Liver (tissue), 9 donors: ENCODE measurements around the gene LAMC3. TPM values are rescaled to one million over a fixed set of nuclear protein-coding genes. Genes with fewer than 3 reads are reported as not detected.

ENCODE experiments used
- DNase-seq: peaks from one replicate; pipeline ENCODE4 v3.0.0-alpha.2; 2017; ENCODE audit warnings: low spot score
- H3K27ac ChIP-seq, 2 donors: one replicate each; pipeline ENCODE4 v1.7.0; 2013; ENCODE audit warnings: inconsistent platforms in 2 of 2, low read length in 2 of 2, control low read depth in 1 of 2, low read depth in 1 of 2, mild to moderate bottlenecking in 1 of 2
- H3K27me3 ChIP-seq, 4 donors: one replicate each; pipeline versions ENCODE4 v1.6.1 to v1.7.0; 2013; ENCODE audit warnings: low read length in 3 of 4, inconsistent platforms in 1 of 4, mild to moderate bottlenecking in 1 of 4, moderate library complexity in 1 of 4; ENCODE audit not compliant: control insufficient read depth in 4 of 4, insufficient read depth in 4 of 4
- H3K36me3 ChIP-seq, 4 donors: one replicate each; pipeline versions ENCODE4 v1.6.1 to v1.7.0; 2013; ENCODE audit warnings: low read length in 3 of 4, mild to moderate bottlenecking in 3 of 4, low read depth in 1 of 4, moderate library complexity in 1 of 4; ENCODE audit not compliant: control insufficient read depth in 4 of 4, insufficient read depth in 3 of 4
- H3K4me1 ChIP-seq, 4 donors: one replicate each; pipeline versions ENCODE4 v1.6.1 to v1.7.0; 2013; ENCODE audit warnings: low read length in 3 of 4, mild to moderate bottlenecking in 3 of 4, moderate library complexity in 1 of 4; ENCODE audit not compliant: control insufficient read depth in 4 of 4, insufficient read depth in 4 of 4
- H3K4me3 ChIP-seq, 3 donors: one replicate each; pipeline versions ENCODE4 v1.6.1 to v1.7.0; 2013; ENCODE audit warnings: low read length in 3 of 3, control low read depth in 1 of 3, low read depth in 1 of 3, mild to moderate bottlenecking in 1 of 3
- H3K9ac ChIP-seq, 2 donors: one replicate each; pipeline ENCODE4 v1.7.0; 2013; ENCODE audit warnings: low read length in 2 of 2, mild to moderate bottlenecking in 2 of 2, moderate library complexity in 2 of 2, control low read depth in 1 of 2, low read depth in 1 of 2
- H3K9me3 ChIP-seq, 4 donors: one replicate each; pipeline versions ENCODE4 v1.6.1 to v1.7.0; 2013; ENCODE audit warnings: low read length in 3 of 4; ENCODE audit not compliant: control insufficient read depth in 4 of 4
- ATF3 ChIP-seq: IDR thresholded peaks from 2 replicates; pipeline ENCODE4 v1.6.1; 2016; ENCODE audit warnings: antibody characterized with exemption
- EGR1 ChIP-seq, 2 donors: IDR thresholded peaks; 2 replicates each; pipeline ENCODE4 v1.6.1; 2016 to 2018; ENCODE audit warnings: antibody characterized with exemption in 2 of 2, low read depth in 2 of 2
- FOXA1 ChIP-seq: IDR thresholded peaks from 2 replicates; pipeline ENCODE4 v1.6.1; 2016; ENCODE audit warnings: antibody characterized with exemption
- GABPA ChIP-seq, 2 donors: IDR thresholded peaks in 1 of 2; conservative IDR thresholded peaks in 1 of 2; 2 replicates each; pipeline ENCODE4 v1.6.1; 2016; ENCODE audit warnings: antibody characterized with exemption in 2 of 2, mild to moderate bottlenecking in 1 of 2, moderate library complexity in 1 of 2
- HNF4A ChIP-seq, 2 donors: conservative IDR thresholded peaks; 2 replicates each; pipeline ENCODE4 v1.6.1; 2016; ENCODE audit warnings: antibody characterized with exemption in 2 of 2, mild to moderate bottlenecking in 2 of 2
- HNF4G ChIP-seq: IDR thresholded peaks from 2 replicates; pipeline ENCODE4 v1.6.1; 2016; ENCODE audit warnings: antibody characterized with exemption
- JUND ChIP-seq, 2 donors: IDR thresholded peaks; 2 replicates each; pipeline ENCODE4 v1.6.1; 2016; ENCODE audit warnings: antibody characterized with exemption in 2 of 2
- NR2F2 ChIP-seq: IDR thresholded peaks from 2 replicates; pipeline ENCODE4 v1.6.1; 2016; ENCODE audit warnings: antibody characterized with exemption
- RAD21 ChIP-seq, 2 donors: IDR thresholded peaks; 2 replicates each; pipeline ENCODE4 v1.6.1; 2016; ENCODE audit warnings: antibody characterized with exemption in 2 of 2, mild to moderate bottlenecking in 2 of 2
- RXRA ChIP-seq, 2 donors: IDR thresholded peaks; 2 replicates each; pipeline ENCODE4 v1.6.1; 2017 to 2018; ENCODE audit warnings: antibody characterized with exemption in 2 of 2, mild to moderate bottlenecking in 1 of 2
- SP1 ChIP-seq: IDR thresholded peaks from 2 replicates; pipeline ENCODE4 v1.6.1; 2018; ENCODE audit warnings: antibody characterized with exemption, mild to moderate bottlenecking
- TAF1 ChIP-seq: conservative IDR thresholded peaks from 2 replicates; pipeline ENCODE4 v1.6.1; 2016; ENCODE audit warnings: antibody characterized with exemption, mild to moderate bottlenecking
- YY1 ChIP-seq: IDR thresholded peaks from 2 replicates; pipeline ENCODE4 v1.6.1; 2016; ENCODE audit warnings: antibody characterized with exemption, mild to moderate bottlenecking
- ZBTB33 ChIP-seq: IDR thresholded peaks from 2 replicates; pipeline ENCODE4 v1.6.1; 2016; ENCODE audit warnings: antibody characterized with exemption
- WGBS: extraction: QIAGEN DNeasy Blood & Tissue Kit; methylation state at CpG from one replicate; pipeline ENCODE4 v1.1.7; 2013; 5-methylcytosine and 5-hydroxymethylcytosine counted together
- polyA plus RNA-seq, 2 donors: library from polyadenylated mRNA; stranded (reverse) in 1 of 2; unstranded in 1 of 2; fragments of 200-250 nt in 1 of 2; fragments of >200 nt in 1 of 2; fragmentation: Nextera tagmentation in 1 of 2; extraction: Ambion mirVana in 1 of 2; gene quantifications; one replicate each; pipeline versions ENCODE4 v1.2.1 to v1.2.3, GENCODE V29; 2013 to 2015
- total RNA-seq, 2 donors: library from RNA; depleted of rRNA; stranded (reverse); fragments of >200 nt; gene quantifications; one replicate each; pipeline ENCODE4 v1.2.3, GENCODE V29; 2014
- TF ChIP-seq, protein P1 (sequence below): IDR thresholded peaks from 2 replicates; pipeline ENCODE4 v1.6.1; 2016; ENCODE audit warnings: antibody characterized with exemption
- TF ChIP-seq, protein P2 (sequence below): IDR thresholded peaks from 2 replicates; pipeline ENCODE4 v1.6.1; 2016; ENCODE audit warnings: antibody characterized with exemption, mild to moderate bottlenecking
- TF ChIP-seq, protein P3 (sequence below): fragments of 150-350 bp; IDR thresholded peaks from 2 replicates; pipeline ENCODE4 v1.5.1; 2017; ENCODE audit warnings: improper control_type of control experiment, low read depth, low read length; ENCODE audit not compliant: missing input control
- donor health status: healthy.
- donor health status: healthy.
- donor health status: healthy.
- donor health status: healthy.
- donor health status: healthy.

LAMC3 gene
- total and polyA plus RNA-seq, 4 donors, result 1.4 to 5.9 (median 2.9) TPM

DNA sequence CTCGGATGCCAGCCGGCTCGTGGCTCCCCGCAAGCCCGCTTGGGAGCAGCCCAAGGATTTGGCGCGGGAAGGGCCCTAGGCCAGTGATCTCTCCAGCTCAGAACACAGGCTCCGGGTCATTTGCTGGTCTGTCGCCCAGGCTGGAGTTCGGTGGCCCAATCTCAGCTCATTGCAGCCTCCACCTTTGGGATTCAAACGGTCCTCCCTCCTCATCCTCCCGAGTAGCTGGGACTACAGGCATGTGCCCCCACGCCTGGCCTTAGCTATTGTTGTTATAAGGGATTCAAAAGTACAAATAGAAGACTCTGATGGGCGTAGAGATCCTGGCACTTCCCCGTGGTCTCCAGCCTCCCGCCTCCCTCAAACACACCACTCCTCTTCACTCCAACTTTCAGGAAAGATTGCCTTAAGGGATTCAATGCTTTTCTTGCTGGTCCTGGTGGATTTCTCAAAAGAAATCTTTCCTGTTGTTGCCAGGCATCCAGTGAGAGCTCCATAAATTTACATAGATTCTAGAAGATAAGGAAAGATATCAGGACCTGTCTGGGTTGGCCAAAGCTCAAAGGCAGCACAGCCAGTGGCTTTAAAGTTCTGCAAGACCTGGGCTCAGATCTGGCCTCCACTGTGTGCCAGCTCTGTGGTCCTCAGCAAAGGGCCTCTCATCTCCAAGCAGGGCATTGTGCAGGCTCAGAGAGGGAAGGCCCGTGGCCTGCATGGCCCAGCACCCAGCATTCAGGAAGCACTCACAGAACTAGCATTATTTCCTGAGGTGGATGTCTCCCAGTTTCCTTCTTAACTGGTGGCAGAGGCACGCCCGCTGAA is 88.4 kb downstream of the LAMC3 start:
- Histone ChIP-seq H3K27ac (no peak overlapping the region), H3K9me3 (no peaks in the 10 kb centered on the region), H3K4me1 (peaks cover 4 to 10% (median 6%) of the 10 kb centered on the region in 4 donors), H3K27me3 (peaks cover 0 to 6% (median 3%) of the 10 kb centered on the region in 4 donors), H3K36me3 (no peaks in the 10 kb centered on the region), H3K4me3 (peak overlapping the region in 1 of 3 donors; percentile 45), H3K9ac (no peak overlapping the region)
- 35% methylated on average over 19 of the region's 19 CpGs for WGBS
- DNase-seq, result no peak
- no peak for TF ChIP-seq RXRA (IDR thresholded peaks at IDR 0.05)
- no peak for TF ChIP-seq JUND (IDR thresholded peaks at IDR 0.05)
- no peak for TF ChIP-seq NR2F2
- no peak for TF ChIP-seq YY1
- TF ChIP-seq, protein P1, sequence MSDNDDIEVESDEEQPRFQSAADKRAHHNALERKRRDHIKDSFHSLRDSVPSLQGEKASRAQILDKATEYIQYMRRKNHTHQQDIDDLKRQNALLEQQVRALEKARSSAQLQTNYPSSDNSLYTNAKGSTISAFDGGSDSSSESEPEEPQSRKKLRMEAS, result no peak
- TF ChIP-seq GABPA (IDR thresholded peaks at IDR 0.05 in 1 of 2, conservative IDR thresholded peaks at IDR 0.05 in 1 of 2), result no peak
- no peak for TF ChIP-seq RAD21 (IDR thresholded peaks at IDR 0.05)
- TF ChIP-seq ZBTB33, result no peak
- no peak for TF ChIP-seq HNF4A (conservative IDR thresholded peaks at IDR 0.05)
- TF ChIP-seq EGR1 (IDR thresholded peaks at IDR 0.05; ENCODE audit: low read depth in 2 of 2), result no peak
- no peak for TF ChIP-seq SP1
- TF ChIP-seq, protein P2, sequence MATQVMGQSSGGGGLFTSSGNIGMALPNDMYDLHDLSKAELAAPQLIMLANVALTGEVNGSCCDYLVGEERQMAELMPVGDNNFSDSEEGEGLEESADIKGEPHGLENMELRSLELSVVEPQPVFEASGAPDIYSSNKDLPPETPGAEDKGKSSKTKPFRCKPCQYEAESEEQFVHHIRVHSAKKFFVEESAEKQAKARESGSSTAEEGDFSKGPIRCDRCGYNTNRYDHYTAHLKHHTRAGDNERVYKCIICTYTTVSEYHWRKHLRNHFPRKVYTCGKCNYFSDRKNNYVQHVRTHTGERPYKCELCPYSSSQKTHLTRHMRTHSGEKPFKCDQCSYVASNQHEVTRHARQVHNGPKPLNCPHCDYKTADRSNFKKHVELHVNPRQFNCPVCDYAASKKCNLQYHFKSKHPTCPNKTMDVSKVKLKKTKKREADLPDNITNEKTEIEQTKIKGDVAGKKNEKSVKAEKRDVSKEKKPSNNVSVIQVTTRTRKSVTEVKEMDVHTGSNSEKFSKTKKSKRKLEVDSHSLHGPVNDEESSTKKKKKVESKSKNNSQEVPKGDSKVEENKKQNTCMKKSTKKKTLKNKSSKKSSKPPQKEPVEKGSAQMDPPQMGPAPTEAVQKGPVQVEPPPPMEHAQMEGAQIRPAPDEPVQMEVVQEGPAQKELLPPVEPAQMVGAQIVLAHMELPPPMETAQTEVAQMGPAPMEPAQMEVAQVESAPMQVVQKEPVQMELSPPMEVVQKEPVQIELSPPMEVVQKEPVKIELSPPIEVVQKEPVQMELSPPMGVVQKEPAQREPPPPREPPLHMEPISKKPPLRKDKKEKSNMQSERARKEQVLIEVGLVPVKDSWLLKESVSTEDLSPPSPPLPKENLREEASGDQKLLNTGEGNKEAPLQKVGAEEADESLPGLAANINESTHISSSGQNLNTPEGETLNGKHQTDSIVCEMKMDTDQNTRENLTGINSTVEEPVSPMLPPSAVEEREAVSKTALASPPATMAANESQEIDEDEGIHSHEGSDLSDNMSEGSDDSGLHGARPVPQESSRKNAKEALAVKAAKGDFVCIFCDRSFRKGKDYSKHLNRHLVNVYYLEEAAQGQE, result no peak
- TF ChIP-seq ATF3, result no peak
- no peak for TF ChIP-seq HNF4G
- TF ChIP-seq, protein P3, sequence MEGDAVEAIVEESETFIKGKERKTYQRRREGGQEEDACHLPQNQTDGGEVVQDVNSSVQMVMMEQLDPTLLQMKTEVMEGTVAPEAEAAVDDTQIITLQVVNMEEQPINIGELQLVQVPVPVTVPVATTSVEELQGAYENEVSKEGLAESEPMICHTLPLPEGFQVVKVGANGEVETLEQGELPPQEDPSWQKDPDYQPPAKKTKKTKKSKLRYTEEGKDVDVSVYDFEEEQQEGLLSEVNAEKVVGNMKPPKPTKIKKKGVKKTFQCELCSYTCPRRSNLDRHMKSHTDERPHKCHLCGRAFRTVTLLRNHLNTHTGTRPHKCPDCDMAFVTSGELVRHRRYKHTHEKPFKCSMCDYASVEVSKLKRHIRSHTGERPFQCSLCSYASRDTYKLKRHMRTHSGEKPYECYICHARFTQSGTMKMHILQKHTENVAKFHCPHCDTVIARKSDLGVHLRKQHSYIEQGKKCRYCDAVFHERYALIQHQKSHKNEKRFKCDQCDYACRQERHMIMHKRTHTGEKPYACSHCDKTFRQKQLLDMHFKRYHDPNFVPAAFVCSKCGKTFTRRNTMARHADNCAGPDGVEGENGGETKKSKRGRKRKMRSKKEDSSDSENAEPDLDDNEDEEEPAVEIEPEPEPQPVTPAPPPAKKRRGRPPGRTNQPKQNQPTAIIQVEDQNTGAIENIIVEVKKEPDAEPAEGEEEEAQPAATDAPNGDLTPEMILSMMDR, result no peak
- TF ChIP-seq TAF1, result no peak
- TF ChIP-seq FOXA1, result no peak
